Kidney (tissue), 14 donors: ENCODE data around the gene EPAS1. TPM values are rescaled to one million over a fixed set of nuclear protein-coding genes. Genes with fewer than 3 reads are reported as not detected.

Experiments
- DNase-seq, 5 donors: peaks; one replicate each; pipeline ENCODE4 v3.0.0-alpha.2; 2013 to 2020
- FAIRE-seq: peaks from 2 replicates; lab custom pipeline; 2012; peaks lifted over from hg19 to GRCh38; lab: Jason Lieb, UNC
- H3K27ac ChIP-seq, 2 donors: one replicate each; pipeline ENCODE4 v1.7.0; 2013; ENCODE audit warnings: low read depth in 2 of 2, low read length in 2 of 2, inconsistent platforms in 1 of 2
- H3K27me3 ChIP-seq: one replicate; pipeline ENCODE4 v1.7.1; 2013; ENCODE audit warnings: low read length, inconsistent platforms; ENCODE audit not compliant: control insufficient read depth, insufficient read depth
- H3K36me3 ChIP-seq, 3 donors: one replicate each; pipeline versions ENCODE4 v1.7.0 to v1.7.1; 2013; ENCODE audit warnings: low read length in 3 of 3, control low read depth in 1 of 3, inconsistent platforms in 1 of 3; ENCODE audit not compliant: insufficient read depth in 3 of 3, control insufficient read depth in 2 of 3
- H3K4me1 ChIP-seq, 3 donors: one replicate each; pipeline versions ENCODE4 v1.7.0 to v1.7.1; 2013; ENCODE audit warnings: low read length in 3 of 3, inconsistent platforms in 1 of 3, low read depth in 1 of 3; ENCODE audit not compliant: control insufficient read depth in 2 of 3, insufficient read depth in 2 of 3
- H3K4me3 ChIP-seq, 3 donors: one replicate each; pipeline versions ENCODE4 v1.7.0 to v1.8.1; 2013; ENCODE audit warnings: low read length in 3 of 3, control low read depth in 1 of 3, inconsistent platforms in 1 of 3
- H3K9ac ChIP-seq, 3 donors: one replicate each; pipeline versions ENCODE4 v1.7.0 to v1.7.1; 2013; ENCODE audit warnings: low read length in 3 of 3, control low read depth in 1 of 3, inconsistent platforms in 1 of 3
- H3K9me3 ChIP-seq, 3 donors: one replicate each; pipeline versions ENCODE4 v1.7.0 to v1.7.1; 2013; ENCODE audit warnings: low read length in 3 of 3, control low read depth in 1 of 3, inconsistent platforms in 1 of 3; ENCODE audit not compliant: control insufficient read depth in 2 of 3, insufficient read depth in 1 of 3
- CTCF ChIP-seq: IDR thresholded peaks from 3 replicates; pipeline ENCODE4 v1.5.1; 2012; ENCODE audit warnings: mild to moderate bottlenecking, moderate library complexity, borderline replicate concordance; ENCODE audit not compliant: insufficient read depth; ENCODE audit errors: extremely low read depth
- intact Hi-C: fragments of 100-400 bp; cut with DNase I; formaldehyde crosslinking; loops from one replicate; pipeline ENCODE4 v1.11.1; 2022
- polyA plus RNA-seq: library from polyadenylated mRNA; stranded (reverse); fragments of 350-450 nt; fragmentation: Illumina TruSeq; extraction: RNeasy Lipid Tissue Mini Kit (QIAGEN cat#74804); gene quantifications from one replicate; pipeline ENCODE4 v1.2.3, GENCODE V29; 2014; ENCODE audit warnings: low read depth, low replicate concordance; ENCODE audit not compliant: insufficient read depth
- total RNA-seq: library from RNA; stranded (reverse); fragmentation: NEBNext Ultra II Directional; extraction: Animal tissue kit (Norgen Biotek cat#: 25700); gene quantifications from one replicate; pipeline ENCODE4 v1.2.1, GENCODE V29; 2021
- donor health status: control.
- donor health status: control.
- donor health status: control.
- donor health status: control.
- donor health status: control.
- donor health status: DM: yes; HTN: yes; CAD: no.
- donor health status: Normal renal cell carcinoma (clear cell type).

EPAS1 gene
- total and polyA plus RNA-seq, 2 donors from 2014 or later, result 142 to 398 TPM

- Histone ChIP-seq H3K36me3 (peaks cover 0 to 48% (median 25%) of the 10 kb centered on the region in 3 donors), H3K4me3 (no peak overlapping the region), H3K9ac (no peak overlapping the region), H3K9me3 (no peaks in the 10 kb centered on the region), H3K4me1 (no peaks in the 10 kb centered on the region), H3K27ac (peak overlapping the region in 1 of 2 donors; percentile 14), H3K27me3 (no peaks in the 10 kb centered on the region)
- no peak for TF ChIP-seq CTCF
- intact Hi-C loops, result no loop called here
- FAIRE-seq, result no peak
- DNase-seq, result no peak
These were observed 88.8 kb downstream of the EPAS1 start for GRCh38 chr2:46385786-46386577.

- Histone ChIP-seq H3K4me1 (no peaks in the 10 kb centered on the region), H3K4me3 (no peak overlapping the region), H3K9me3 (no peaks in the 10 kb centered on the region), H3K36me3 (peaks cover 0 to 45% (median 25%) of the 10 kb centered on the region in 3 donors), H3K9ac (no peak overlapping the region), H3K27me3 (no peaks in the 10 kb centered on the region), H3K27ac (no peak overlapping the region)
- no peak for DNase-seq
- intact Hi-C loops, result no loop called here
- no peak for TF ChIP-seq CTCF
- no peak for FAIRE-seq
These were observed 89.6 kb downstream of the EPAS1 start for GRCh38 chr2:46386763-46387162.

- H3K27me3 ChIP-seq, result no peaks in the 10 kb centered on the region
- no peak for FAIRE-seq
- no peaks in the 10 kb centered on the region for H3K4me1 ChIP-seq
- H3K9me3 ChIP-seq, result no peaks in the 10 kb centered on the region
- peaks cover 0 to 40% (median 22%) of the 10 kb centered on the region in 3 donors for H3K36me3 ChIP-seq
- DNase-seq, result no peak
- no peak for TF ChIP-seq CTCF
- no peak overlapping the region for H3K27ac ChIP-seq
- H3K9ac ChIP-seq, result no peak overlapping the region
- H3K4me3 ChIP-seq, result no peak overlapping the region
- intact Hi-C loops, result no loop called here
These were observed 90.1 kb downstream of the EPAS1 start for GRCh38 chr2:46387292-46387691.
